ENCODE data around the gene CACNA1C. TPM values are rescaled to one million over a fixed set of nuclear protein-coding genes. Genes with fewer than 3 reads are reported as not detected.

The CACNA1C gene
- total and polyA plus RNA-seq, 2 donors (not counting 1 experiment from before 2014, with no cell fraction given), result 0.01 to 0.02 TPM

DNA sequence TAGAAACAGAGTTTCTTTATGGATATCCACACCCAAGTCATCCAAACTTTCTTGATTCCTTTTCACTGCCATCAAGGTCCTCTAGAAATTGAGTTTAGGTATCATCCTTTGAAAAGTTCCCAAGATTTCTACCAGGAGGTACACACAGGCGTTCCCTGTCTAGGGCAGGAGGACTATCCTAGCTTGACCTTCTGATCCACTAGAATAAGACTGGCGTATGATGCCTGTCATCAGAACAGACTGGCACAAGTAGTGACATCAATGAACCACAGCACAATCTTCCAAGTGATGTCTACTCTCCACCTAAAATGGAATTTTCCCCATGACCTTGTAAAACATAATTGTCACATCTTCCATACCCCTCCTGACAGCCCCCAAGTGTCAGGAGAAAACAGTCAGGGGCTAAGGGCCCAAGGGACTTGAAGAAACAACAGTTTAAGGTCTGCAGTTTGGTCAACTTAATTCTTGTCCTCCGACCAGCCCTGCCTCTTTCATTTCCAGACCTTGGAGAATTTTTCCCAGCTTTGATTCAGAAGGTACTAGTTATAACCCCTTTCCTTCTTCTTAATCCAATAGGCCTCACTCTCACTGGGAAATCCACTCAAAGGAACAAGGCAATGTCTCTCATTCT lies 641.3 kb downstream of the CACNA1C start:
- no peak overlapping the region for H3K4me2 ChIP-seq (replicated peaks; ENCODE audit: low read depth, low read length, poor library complexity, severe bottlenecking)
- WGBS (ENCODE audit: insufficient coverage), result 97% methylated on average over 3 of the region's 3 CpGs
- no peak overlapping the region for H3K4me3 Mint-ChIP-seq

More for the DNA sequence above, 641.3 kb downstream of the CACNA1C start:
- Histone ChIP-seq H3K4me3 (ENCODE audit: control extremely low read depth in 1 of 5, extremely low read depth in 1 of 5, insufficient read depth in 1 of 5, low read depth in 2 of 5, low read length in 4 of 5) (no peak overlapping the region), H3K27me3 (replicated peaks in 1 of 4; ENCODE audit: control extremely low read depth in 1 of 4, control insufficient read depth in 3 of 4, insufficient read depth in 4 of 4, low read length in 3 of 4) (peaks cover 0 to 12% (median 2%) of the 10 kb centered on the region in 4 experiments), H4K20me1 (ENCODE audit: control insufficient read depth, insufficient read depth, low read length, poor library complexity, severe bottlenecking) (no peaks in the 10 kb centered on the region), H3K36me3 (replicated peaks in 1 of 2; ENCODE audit: control extremely low read depth in 1 of 2, control insufficient read depth in 1 of 2, extremely low read depth in 1 of 2, insufficient read depth in 2 of 2, low read length in 1 of 2) (no peaks in the 10 kb centered on the region), H2AFZ (ENCODE audit: insufficient read depth, low read depth, low read length, poor library complexity, severe bottlenecking) (no peak overlapping the region), H3K27ac (ENCODE audit: low read length in 2 of 2) (no peak overlapping the region), H3K4me1 (ENCODE audit: control insufficient read depth in 2 of 2, insufficient read depth in 2 of 2, low read length in 2 of 2) (peaks cover 10 to 16% of the 10 kb centered on the region in 2 donors), H3K9me3 (ENCODE audit: control extremely low read depth in 1 of 3, control insufficient read depth in 2 of 3, insufficient read depth in 1 of 3, low read length in 2 of 3) (no peaks in the 10 kb centered on the region), H3K79me2 (ENCODE audit: control insufficient read depth, insufficient read depth, low read length) (no peaks in the 10 kb centered on the region), H3K9ac (ENCODE audit: low read length) (no peak overlapping the region)
- Mint-ChIP-seq H3K27me3 (peaks cover 48% of the 10 kb centered on the region), H3K27ac (no peak overlapping the region), H3K4me1 (peaks cover 28% of the 10 kb centered on the region), H3K9me3 (ENCODE audit: insufficient read depth) (no peaks in the 10 kb centered on the region)
- no peak for ATAC-seq (ENCODE audit: low read depth)
- no peak for DNase-seq
- ChIA-PET CTCF (no interaction called here), POLR2A (no interaction called here)
- TF ChIP-seq EZH2 (IDR thresholded peaks at IDR 0.05; ENCODE audit: borderline replicate concordance, insufficient read depth, low read depth, low read length, poor library complexity, severe bottlenecking) (no peak), CTCF (IDR thresholded peaks at IDR 0.05) (no peak)
- intact Hi-C loops (cut with micrococcal nuclease), result loop anchor here (1.0 to 5.0 kb wide), 3 partner anchors 90 to 198 kb away; partner anchors contain the start of gene TULP3

All from B cell (primary cell).